K562 (cell line): ENCODE data around the gene CEBPA. TPM values are rescaled to one million over a fixed set of nuclear protein-coding genes. Genes with fewer than 3 reads are reported as not detected.

Experiments used
- CHAMP1 ChIP-seq: fragments of 450-650 bp; IDR thresholded peaks from 2 replicates; pipeline ENCODE4 v1.6.1; 2016; ENCODE audit warnings: mild to moderate bottlenecking
- E2F6 ChIP-seq, 2 experiments: IDR thresholded peaks; 2 replicates each; pipeline ENCODE4 v1.6.1; 2011; ENCODE audit warnings: borderline replicate concordance in 1 of 2, control low read depth in 1 of 2, low read depth in 1 of 2, low read length in 1 of 2, mild to moderate bottlenecking in 1 of 2, mixed read lengths in 1 of 2, moderate library complexity in 1 of 2; ENCODE audit not compliant: insufficient read depth in 1 of 2, insufficient read length in 1 of 2, poor library complexity in 1 of 2, severe bottlenecking in 1 of 2; ENCODE audit errors: extremely low read depth in 1 of 2
- NFE2 ChIP-seq: IDR thresholded peaks from 2 replicates; pipeline ENCODE4 v1.6.1; 2014; ENCODE audit warnings: antibody characterized with exemption, low read depth
- POLR2H ChIP-seq: IDR thresholded peaks from 2 replicates; pipeline ENCODE4 v1.6.1; 2016; ENCODE audit warnings: missing genetic modification characterization, low read depth, mild to moderate bottlenecking, control low read depth, missing compliant biosample characterization, moderate library complexity
- XRCC4 ChIP-seq: IDR thresholded peaks from one replicate; pipeline ENCODE4 v1.6.1; 2011; ENCODE audit not compliant: insufficient read depth, insufficient read length; ENCODE audit errors: extremely low read depth
- polyA plus RNA-seq, 8 experiments: library from polyadenylated mRNA; depleted of rRNA in 4 of 8; stranded (reverse) in 5 of 8; unstranded in 3 of 8; fragments of >200 nt; fragmentation: Nextera tagmentation in 2 of 8; fragmentation: Illumina TruSeq in 1 of 8; extraction: Ambion mirVana in 2 of 8; extraction: Trizol in 1 of 8; gene quantifications; 2 replicates each; pipeline versions ENCODE4 v1.2.1 to v1.2.3, GENCODE V29; 2011 to 2014; ENCODE audit warnings: inconsistent platforms in 1 of 8, missing spikeins in 1 of 8
- total RNA-seq, 7 experiments: library from RNA; depleted of rRNA in 6 of 7; stranded (reverse); fragments of >200 nt in 6 of 7; fragmentation: Illumina TruSeq in 2 of 7; extraction: Trizol in 2 of 7; gene quantifications; 2 replicates each; pipeline versions ENCODE4 v1.2.1 to v1.2.3, GENCODE V29; 2011 to 2021; ENCODE audit warnings: low replicate concordance in 1 of 7
- TF ChIP-seq, protein P1 (sequence below): fragments of 450-650 bp; IDR thresholded peaks from 2 replicates; pipeline ENCODE4 v1.6.1; 2018; ENCODE audit warnings: mild to moderate bottlenecking, low read depth; ENCODE audit not compliant: partially characterized antibody

CEBPA gene
- total and polyA plus RNA-seq, 9 of the 15 experiments (the other 6 are each of a cell fraction or from before 2014, with no cell fraction given) = 0.03 to 0.59 (median 0.15) TPM; not detected in 2

- TF ChIP-seq, protein P1, sequence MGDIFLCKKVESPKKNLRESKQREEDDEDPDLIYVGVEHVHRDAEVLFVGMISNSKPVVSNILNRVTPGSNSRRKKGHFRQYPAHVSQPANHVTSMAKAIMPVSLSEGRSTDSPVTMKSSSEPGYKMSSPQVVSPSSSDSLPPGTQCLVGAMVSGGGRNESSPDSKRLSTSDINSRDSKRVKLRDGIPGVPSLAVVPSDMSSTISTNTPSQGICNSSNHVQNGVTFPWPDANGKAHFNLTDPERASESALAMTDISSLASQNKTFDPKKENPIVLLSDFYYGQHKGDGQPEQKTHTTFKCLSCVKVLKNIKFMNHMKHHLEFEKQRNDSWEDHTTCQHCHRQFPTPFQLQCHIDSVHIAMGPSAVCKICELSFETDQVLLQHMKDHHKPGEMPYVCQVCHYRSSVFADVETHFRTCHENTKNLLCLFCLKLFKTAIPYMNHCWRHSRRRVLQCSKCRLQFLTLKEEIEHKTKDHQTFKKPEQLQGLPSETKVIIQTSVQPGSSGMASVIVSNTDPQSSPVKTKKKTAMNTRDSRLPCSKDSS = no peak
- TF ChIP-seq CHAMP1 (no peak), POLR2H (no peak), NFE2 (no peak), XRCC4 (no peak), E2F6 (IDR thresholded peaks at IDR 0.05; ENCODE audit: borderline replicate concordance in 1 of 2, extremely low read depth in 1 of 2, insufficient read depth in 1 of 2, insufficient read length in 1 of 2, low read depth in 1 of 2, low read length in 1 of 2, poor library complexity in 1 of 2, severe bottlenecking in 1 of 2) (no peak)
Measured at GRCh38 chr19:33312065-33312464, 9.7 kb upstream of the CEBPA start (continued).
